Vagina (tissue), 2 donors: ENCODE measurements around the gene CACNA1C. TPM values are rescaled to one million over a fixed set of nuclear protein-coding genes. Genes with fewer than 3 reads are reported as not detected.

Experiments
- DNase-seq, 2 donors: peaks; one replicate each; pipeline ENCODE4 v3.0.0-alpha.2; 2017; ENCODE audit errors: extremely low spot score in 2 of 2
- H3K27ac ChIP-seq: fragments of 200-600 bp; sonication (generic); one replicate; pipeline ENCODE4 v1.5.1; 2019
- H3K27me3 ChIP-seq: fragments of 200-600 bp; sonication (generic); one replicate; pipeline ENCODE4 v1.5.1; 2019
- H3K36me3 ChIP-seq, 2 donors: fragments of 200-600 bp; sonication (generic); one replicate each; pipeline ENCODE4 v1.5.1; 2017 to 2019
- H3K4me1 ChIP-seq: fragments of 200-600 bp; sonication (generic); one replicate; pipeline ENCODE4 v1.5.1; 2019
- H3K4me3 ChIP-seq, 2 donors: fragments of 200-600 bp; sonication (generic); 1 replicate in 1 of 2; 2 replicates in 1 of 2; pipeline ENCODE4 v1.5.1; 2016 to 2019
- H3K9me3 ChIP-seq: fragments of 200-600 bp; sonication (generic); one replicate; pipeline ENCODE4 v1.5.1; 2019
- CTCF ChIP-seq, 3 experiments: fragments of 450-650 bp in 2 of 3; fragments of 200-600 bp in 1 of 3; sonication (generic) in 1 of 3; IDR thresholded peaks; one replicate each; pipeline ENCODE4 v1.5.1; 2017 to 2019; ENCODE audit warnings: antibody characterized with exemption in 3 of 3, mild to moderate bottlenecking in 2 of 3, moderate library complexity in 2 of 3
- POLR2A ChIP-seq, 2 donors: fragments of 450-650 bp; IDR thresholded peaks; one replicate each; pipeline ENCODE4 v1.6.1; 2017; ENCODE audit warnings: antibody characterized with exemption in 2 of 2, mild to moderate bottlenecking in 2 of 2, moderate library complexity in 2 of 2
- POLR2AphosphoS5 ChIP-seq, 2 donors: sonication (generic); formaldehyde crosslinking; IDR thresholded peaks; one replicate each; pipeline ENCODE4 v1.9.0; 2017; ENCODE audit warnings: antibody characterized with exemption in 2 of 2, mild to moderate bottlenecking in 2 of 2, low read depth in 1 of 2; ENCODE audit not compliant: insufficient read depth in 1 of 2
- intact Hi-C: fragments of 100-400 bp; cut with DNase I; formaldehyde crosslinking; loops from one replicate; pipeline ENCODE4 v1.15.1; 2023
- total RNA-seq: library from RNA; depleted of rRNA; stranded (reverse); fragments of >200 nt; gene quantifications from one replicate; pipeline ENCODE4 v1.2.3, GENCODE V29; 2016

The CACNA1C gene
- total RNA-seq, 1 donor from 2014 or later = 9.8 TPM

- intact Hi-C loops = no loop called here
- no peak for DNase-seq
Measured at GRCh38 chr12:2733493-2734355, 680.9 kb downstream of the CACNA1C start.

GRCh38 chr12:2735432-2735831, 682.6 kb downstream of the CACNA1C start:
- no peak overlapping the region for H3K27ac ChIP-seq
- H3K27me3 ChIP-seq = no peaks in the 10 kb centered on the region
- TF ChIP-seq POLR2AphosphoS5 (IDR thresholded peaks at IDR 0.05; ENCODE audit: insufficient read depth in 1 of 2, low read depth in 1 of 2) (no peak), CTCF (IDR thresholded peaks at IDR 0.05) (no peak), POLR2A (IDR thresholded peaks at IDR 0.05) (no peak)
- DNase-seq = no peak
- H3K9me3 ChIP-seq = no peaks in the 10 kb centered on the region
- no peak overlapping the region for H3K4me3 ChIP-seq
- H3K4me1 ChIP-seq = no peaks in the 10 kb centered on the region
- intact Hi-C loops = no loop called here
- H3K36me3 ChIP-seq = no peaks in the 10 kb centered on the region

More at GRCh38 chr12:2733493-2734355, 680.9 kb downstream of the CACNA1C start:
- no peaks in the 10 kb centered on the region for H3K4me1 ChIP-seq
- H3K9me3 ChIP-seq = no peaks in the 10 kb centered on the region
- no peaks in the 10 kb centered on the region for H3K27me3 ChIP-seq
- H3K4me3 ChIP-seq = no peak overlapping the region
- no peak for TF ChIP-seq POLR2AphosphoS5 (IDR thresholded peaks at IDR 0.05; ENCODE audit: insufficient read depth in 1 of 2, low read depth in 1 of 2)
- TF ChIP-seq CTCF (IDR thresholded peaks at IDR 0.05) = no peak
- no peak for TF ChIP-seq POLR2A (IDR thresholded peaks at IDR 0.05)
- no peaks in the 10 kb centered on the region for H3K36me3 ChIP-seq
- no peak overlapping the region for H3K27ac ChIP-seq

- DNase-seq = no peak
- Histone ChIP-seq H3K36me3 (no peaks in the 10 kb centered on the region), H3K4me1 (no peaks in the 10 kb centered on the region), H3K27me3 (no peaks in the 10 kb centered on the region), H3K27ac (no peak overlapping the region), H3K9me3 (no peaks in the 10 kb centered on the region), H3K4me3 (no peak overlapping the region)
- intact Hi-C loops = no loop called here
- TF ChIP-seq CTCF (IDR thresholded peaks at IDR 0.05) = no peak
- TF ChIP-seq POLR2AphosphoS5 (IDR thresholded peaks at IDR 0.05; ENCODE audit: insufficient read depth in 1 of 2, low read depth in 1 of 2) = no peak
- no peak for TF ChIP-seq POLR2A (IDR thresholded peaks at IDR 0.05)
Measured at GRCh38 chr12:2737656-2738241, 685.0 kb downstream of the CACNA1C start.

- TF ChIP-seq POLR2AphosphoS5 (IDR thresholded peaks at IDR 0.05; ENCODE audit: insufficient read depth in 1 of 2, low read depth in 1 of 2) (no peak), CTCF (IDR thresholded peaks at IDR 0.05) (no peak), POLR2A (IDR thresholded peaks at IDR 0.05) (no peak)
- DNase-seq = no peak
- intact Hi-C loops = no loop called here
Measured at GRCh38 chr12:2739069-2739468, 686.3 kb downstream of the CACNA1C start.

More at GRCh38 chr12:2739069-2739468, 686.3 kb downstream of the CACNA1C start:
- Histone ChIP-seq H3K9me3 (no peaks in the 10 kb centered on the region), H3K27me3 (no peaks in the 10 kb centered on the region), H3K27ac (no peak overlapping the region), H3K4me3 (no peak overlapping the region), H3K36me3 (no peaks in the 10 kb centered on the region), H3K4me1 (no peaks in the 10 kb centered on the region)
